PFSK-1 (cell line): ENCODE results near the gene LRRC15.

Source experiments
- FOXP2 ChIP-seq: optimal IDR thresholded peaks from 2 replicates; pipeline ENCODE3; 2011; ENCODE audit warnings: borderline replicate concordance, control low read depth, inconsistent platforms; ENCODE audit not compliant: insufficient read depth; ENCODE audit errors: extremely low read length, extremely low read depth
- POLR2AphosphoS5 ChIP-seq: IDR thresholded peaks from 2 replicates; pipeline ENCODE4 v1.6.1; 2012; ENCODE audit warnings: low read depth, mild to moderate bottlenecking, control low read depth, low read length, moderate library complexity
- SIN3A ChIP-seq: IDR thresholded peaks from 2 replicates; pipeline ENCODE4 v1.6.1; 2012; ENCODE audit warnings: mild to moderate bottlenecking, low read length, moderate library complexity, borderline replicate concordance; ENCODE audit not compliant: insufficient read depth
- TAF1 ChIP-seq: IDR thresholded peaks from 2 replicates; pipeline ENCODE4 v1.6.1; 2012; ENCODE audit warnings: low read length, control low read depth, borderline replicate concordance; ENCODE audit not compliant: insufficient read depth
- TF ChIP-seq, protein P1 (sequence below), 2 experiments: IDR thresholded peaks; 2 replicates each; pipeline versions ENCODE4 v1.6.1 to v1.8.0; 2011 to 2012; ENCODE audit warnings: low read depth in 2 of 2, low read length in 2 of 2, control low read depth in 1 of 2, inconsistent platforms in 1 of 2, mild to moderate bottlenecking in 1 of 2, moderate library complexity in 1 of 2; ENCODE audit not compliant: insufficient read depth in 1 of 2

Gene LRRC15

DNA sequence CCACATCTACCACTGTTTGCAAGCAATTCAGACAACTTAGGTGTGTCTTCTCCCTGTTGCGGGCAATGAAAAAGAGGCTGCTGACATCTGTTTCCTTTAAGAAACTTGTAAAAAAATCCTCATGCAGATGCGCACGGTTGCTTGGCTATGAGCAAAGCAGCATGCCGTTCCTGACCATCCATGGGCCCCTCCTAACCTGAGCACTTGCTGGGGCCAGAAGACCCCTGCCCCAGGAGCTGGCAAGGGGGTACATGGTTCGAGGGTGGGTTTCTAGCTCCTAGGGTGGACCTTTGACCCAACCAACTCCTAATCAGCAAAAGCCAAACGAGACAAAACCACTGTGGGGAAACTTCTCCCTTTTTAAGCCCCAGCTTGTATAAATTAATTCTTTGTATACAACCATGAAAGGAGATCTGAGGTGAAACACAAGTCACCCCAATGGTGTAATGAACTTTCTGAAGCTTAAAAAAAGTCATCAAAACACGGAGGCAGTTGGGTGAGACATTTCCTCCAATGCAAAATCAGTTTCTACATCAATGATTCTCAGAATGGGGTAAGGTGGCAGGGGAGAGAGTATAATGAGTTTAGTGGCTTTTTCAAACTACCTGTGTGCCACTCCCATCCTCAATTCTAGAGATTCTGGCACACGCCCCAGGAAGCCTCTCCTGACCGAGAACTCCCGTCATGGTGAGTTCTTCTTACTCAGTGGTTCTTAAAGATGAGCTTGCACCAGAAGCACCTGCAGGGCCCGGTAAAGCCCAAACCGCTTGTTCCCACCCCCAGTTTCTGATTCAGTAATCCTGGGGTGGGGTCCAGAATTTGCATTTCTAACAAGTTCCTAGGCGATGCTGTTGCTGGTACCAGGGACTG, 62.5 kb downstream of the LRRC15 start:
- TF ChIP-seq POLR2AphosphoS5 = no peak
- TF ChIP-seq, protein P1, sequence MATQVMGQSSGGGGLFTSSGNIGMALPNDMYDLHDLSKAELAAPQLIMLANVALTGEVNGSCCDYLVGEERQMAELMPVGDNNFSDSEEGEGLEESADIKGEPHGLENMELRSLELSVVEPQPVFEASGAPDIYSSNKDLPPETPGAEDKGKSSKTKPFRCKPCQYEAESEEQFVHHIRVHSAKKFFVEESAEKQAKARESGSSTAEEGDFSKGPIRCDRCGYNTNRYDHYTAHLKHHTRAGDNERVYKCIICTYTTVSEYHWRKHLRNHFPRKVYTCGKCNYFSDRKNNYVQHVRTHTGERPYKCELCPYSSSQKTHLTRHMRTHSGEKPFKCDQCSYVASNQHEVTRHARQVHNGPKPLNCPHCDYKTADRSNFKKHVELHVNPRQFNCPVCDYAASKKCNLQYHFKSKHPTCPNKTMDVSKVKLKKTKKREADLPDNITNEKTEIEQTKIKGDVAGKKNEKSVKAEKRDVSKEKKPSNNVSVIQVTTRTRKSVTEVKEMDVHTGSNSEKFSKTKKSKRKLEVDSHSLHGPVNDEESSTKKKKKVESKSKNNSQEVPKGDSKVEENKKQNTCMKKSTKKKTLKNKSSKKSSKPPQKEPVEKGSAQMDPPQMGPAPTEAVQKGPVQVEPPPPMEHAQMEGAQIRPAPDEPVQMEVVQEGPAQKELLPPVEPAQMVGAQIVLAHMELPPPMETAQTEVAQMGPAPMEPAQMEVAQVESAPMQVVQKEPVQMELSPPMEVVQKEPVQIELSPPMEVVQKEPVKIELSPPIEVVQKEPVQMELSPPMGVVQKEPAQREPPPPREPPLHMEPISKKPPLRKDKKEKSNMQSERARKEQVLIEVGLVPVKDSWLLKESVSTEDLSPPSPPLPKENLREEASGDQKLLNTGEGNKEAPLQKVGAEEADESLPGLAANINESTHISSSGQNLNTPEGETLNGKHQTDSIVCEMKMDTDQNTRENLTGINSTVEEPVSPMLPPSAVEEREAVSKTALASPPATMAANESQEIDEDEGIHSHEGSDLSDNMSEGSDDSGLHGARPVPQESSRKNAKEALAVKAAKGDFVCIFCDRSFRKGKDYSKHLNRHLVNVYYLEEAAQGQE (IDR thresholded peaks at IDR 0.05; ENCODE audit: insufficient read depth in 1 of 2, low read depth in 2 of 2, low read length in 2 of 2) = no peak
- no peak for TF ChIP-seq TAF1
- no peak for TF ChIP-seq SIN3A
- no peak for TF ChIP-seq FOXP2

DNA sequence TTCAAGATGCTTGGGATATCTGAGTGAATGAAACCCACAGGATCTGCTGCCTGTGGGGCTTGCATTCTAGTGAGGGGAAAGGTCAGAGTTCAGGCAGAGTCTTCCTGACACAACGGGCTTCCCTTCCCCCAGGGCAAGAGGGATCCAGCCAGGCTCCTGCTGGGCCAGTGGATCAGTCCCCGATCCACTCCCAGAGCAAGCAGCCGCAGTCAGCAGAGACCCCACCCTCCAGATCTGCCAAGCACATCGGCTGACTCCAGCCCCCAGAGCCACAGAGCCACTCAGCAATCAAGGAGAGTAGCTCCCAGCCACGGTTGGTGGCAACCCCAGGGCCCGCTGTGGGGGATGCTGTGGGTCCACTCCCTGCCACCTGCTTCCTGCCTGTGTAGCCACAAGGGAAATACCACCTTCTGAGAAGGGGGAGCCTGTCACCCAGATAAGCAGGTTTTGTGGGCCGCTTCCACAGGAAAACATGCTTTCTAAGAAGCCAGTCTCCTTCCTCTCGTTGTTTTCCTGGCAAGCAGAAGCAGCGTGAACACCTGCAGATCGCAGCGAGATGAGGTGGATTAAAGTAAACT, 63.3 kb downstream of the LRRC15 start:
- no peak for TF ChIP-seq POLR2AphosphoS5

DNA sequence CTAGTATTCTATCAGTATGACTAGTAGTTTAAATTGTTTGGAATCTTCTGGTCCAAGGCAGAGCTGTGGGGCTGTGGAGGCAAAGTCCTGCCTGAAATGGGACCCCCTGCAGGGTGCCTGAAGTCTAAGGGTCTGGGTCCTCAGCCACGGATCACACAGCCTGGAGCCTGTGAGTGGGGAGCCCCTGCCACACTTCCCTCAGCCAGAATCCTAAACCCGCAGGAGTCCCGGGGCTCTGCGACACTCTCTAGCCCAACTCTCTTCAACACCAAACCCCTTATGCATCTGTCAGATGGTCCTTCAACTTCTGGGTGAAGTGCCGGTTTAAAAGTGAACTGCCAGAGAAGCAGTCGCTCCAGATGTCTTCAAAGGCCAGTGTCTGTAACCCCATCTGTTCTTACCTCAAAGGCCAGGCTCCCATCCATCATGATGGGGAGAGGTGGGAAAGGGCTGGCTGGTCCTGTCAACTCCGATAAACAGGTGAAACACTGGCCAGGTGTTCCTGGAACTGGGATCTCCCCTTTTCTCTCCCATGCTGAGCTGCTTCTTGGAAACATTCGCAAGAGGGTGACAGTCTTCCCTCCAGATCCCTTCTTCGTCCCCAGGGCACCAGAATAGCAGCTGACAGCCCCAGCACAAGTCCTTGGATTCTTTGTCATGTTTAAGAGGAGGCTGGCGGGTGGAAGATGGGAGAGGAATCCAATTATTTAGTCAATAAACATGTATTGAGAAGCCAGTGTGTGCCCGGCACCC, 64.0 kb downstream of the LRRC15 start:
- TF ChIP-seq FOXP2 = no peak
- TF ChIP-seq SIN3A = no peak
- TF ChIP-seq TAF1 = no peak
- TF ChIP-seq, protein P1 (IDR thresholded peaks at IDR 0.05; ENCODE audit: insufficient read depth in 1 of 2, low read depth in 2 of 2, low read length in 2 of 2) = no peak
- no peak for TF ChIP-seq POLR2AphosphoS5
